Cardiac fibroblast (primary cell): Measurements from ENCODE around the gene ACVR2A.

ENCODE experiments used
- DNase-seq, 2 donors: peaks; one replicate each; pipeline versions ENCODE4 v3.0.0 to v3.0.0-alpha.2; 2010; ENCODE audit warnings: low read depth in 2 of 2
- H3K4me3 ChIP-seq, 2 donors: replicated peaks in 1 of 2; 1 replicate in 1 of 2; 2 replicates in 1 of 2; pipeline ENCODE4 v1.5.1; 2011; ENCODE audit warnings: low read depth in 2 of 2, low read length in 2 of 2, mild to moderate bottlenecking in 2 of 2, moderate library complexity in 1 of 2
- CTCF ChIP-seq: IDR thresholded peaks from one replicate; pipeline ENCODE4 v1.5.1; 2011; ENCODE audit warnings: low read depth, mild to moderate bottlenecking, low read length, inconsistent platforms

The ACVR2A gene

GRCh38 chr2:147865560-147865959 lies 20.7 kb downstream of the ACVR2A start:
- TF ChIP-seq CTCF, result no peak
- DNase-seq, result peak in 1 of 2 donors; percentile 61
- H3K4me3 ChIP-seq, result no peak overlapping the region

GRCh38 chr2:147867050-147867449 lies 22.2 kb downstream of the ACVR2A start:
- DNase-seq, result no peak
- no peak overlapping the region for H3K4me3 ChIP-seq
- TF ChIP-seq CTCF, result no peak

GRCh38 chr2:147869934-147870333 lies 25.1 kb downstream of the ACVR2A start:
- H3K4me3 ChIP-seq, result no peak overlapping the region
- DNase-seq, result no peak
- no peak for TF ChIP-seq CTCF

- no peak for TF ChIP-seq CTCF
- no peak overlapping the region for H3K4me3 ChIP-seq
- no peak for DNase-seq
These were observed 28.1 kb downstream of the ACVR2A start for GRCh38 chr2:147872967-147873366.

GRCh38 chr2:147873859-147874483 lies 29.1 kb downstream of the ACVR2A start:
- peak in 1 of 2 donors; percentile 6 for DNase-seq
- H3K4me3 ChIP-seq, result no peak overlapping the region
- TF ChIP-seq CTCF, result no peak

GRCh38 chr2:147879846-147880245 lies 35.0 kb downstream of the ACVR2A start:
- no peak for TF ChIP-seq CTCF
- DNase-seq, result no peak
- H3K4me3 ChIP-seq, result no peak overlapping the region

GRCh38 chr2:147882631-147883030 lies 37.8 kb downstream of the ACVR2A start:
- TF ChIP-seq CTCF, result no peak
- H3K4me3 ChIP-seq, result no peak overlapping the region
- DNase-seq, result no peak
